Neural cell (in vitro differentiated cells): ENCODE data around the gene MROH2A.

ENCODE experiments used
- CTCF ChIP-seq: fragments of 450-650 bp; IDR thresholded peaks from 2 replicates; pipeline ENCODE4 v1.5.1; 2014; ENCODE audit warnings: antibody characterized with exemption, mild to moderate bottlenecking, moderate library complexity; ENCODE audit not compliant: poor library complexity, severe bottlenecking
- EP300 ChIP-seq: fragments of 450-650 bp; conservative IDR thresholded peaks from 2 replicates; pipeline ENCODE4 v1.6.1; 2014; ENCODE audit warnings: antibody characterized with exemption, mild to moderate bottlenecking, moderate library complexity; ENCODE audit not compliant: poor library complexity, severe bottlenecking
- EZH2 ChIP-seq: fragments of 200-600, 300-800 bp; shearing (Covaris generic), sonication (generic); IDR thresholded peaks from 2 replicates; pipeline ENCODE4 v1.6.1; 2014; ENCODE audit warnings: antibody characterized with exemption, low read length, borderline replicate concordance, mild to moderate bottlenecking; ENCODE audit not compliant: insufficient read depth, poor library complexity, severe bottlenecking
- MXI1 ChIP-seq: fragments of 450-650 bp; conservative IDR thresholded peaks from 2 replicates; pipeline ENCODE4 v1.6.1; 2014; ENCODE audit warnings: antibody characterized with exemption, mild to moderate bottlenecking; ENCODE audit not compliant: poor library complexity, severe bottlenecking
- POLR2AphosphoS5 ChIP-seq: IDR thresholded peaks from 2 replicates; pipeline ENCODE4 v1.6.1; 2012
- RAD21 ChIP-seq: fragments of 450-650 bp; conservative IDR thresholded peaks from 2 replicates; pipeline ENCODE4 v1.6.1; 2014; ENCODE audit warnings: antibody characterized with exemption, mild to moderate bottlenecking, moderate library complexity
- SMC3 ChIP-seq: fragments of 450-650 bp; conservative IDR thresholded peaks from 2 replicates; pipeline ENCODE4 v1.6.1; 2014; ENCODE audit warnings: antibody characterized with exemption, mild to moderate bottlenecking, moderate library complexity; ENCODE audit not compliant: poor library complexity

- TF ChIP-seq CTCF (no peak), SMC3 (no peak), EZH2 (no peak), RAD21 (no peak), POLR2AphosphoS5 (no peak), EP300 (no peak), MXI1 (no peak)
Measured at GRCh38 chr2:233846387-233847247, 68.5 kb downstream of the MROH2A start.
